Endometrial microvascular endothelial cells (primary cell): ENCODE data around the gene ITPR1. TPM values are rescaled to one million over a fixed set of nuclear protein-coding genes. Genes with fewer than 3 reads are reported as not detected.

ENCODE experiments used
- in situ Hi-C: cut with HindIII; loops from 2 replicates; pipeline ENCODE4 v1.10.0; 2017; ENCODE audit warnings: low sequenced_read_pairs, low pct_unique_long_range_greater_than_20kb; ENCODE audit errors: inconsistent ontology term
- total RNA-seq: library from RNA; depleted of rRNA; stranded (reverse); fragments of >200 nt; gene quantifications from one replicate; pipeline ENCODE4 v1.2.3, GENCODE V29; 2015; ENCODE audit errors: inconsistent ontology term

ITPR1 gene
- total RNA-seq, 1 donor from 2014 or later: 17.1 TPM

- in situ Hi-C loops: no loop called here
Measured at GRCh38 chr3:4833471-4833870, 340.3 kb downstream of the ITPR1 start.

- in situ Hi-C loops: no loop called here
Measured at GRCh38 chr3:4834403-4834866, 341.3 kb downstream of the ITPR1 start.

- in situ Hi-C loops: no loop called here
Measured at GRCh38 chr3:4835616-4836043, 342.5 kb downstream of the ITPR1 start.

GRCh38 chr3:4836516-4836915 lies 343.4 kb downstream of the ITPR1 start:
- in situ Hi-C loops: no loop called here

GRCh38 chr3:4837374-4837930 lies 344.3 kb downstream of the ITPR1 start:
- in situ Hi-C loops: no loop called here

- in situ Hi-C loops: no loop called here
Measured at GRCh38 chr3:4838621-4839022, 345.5 kb downstream of the ITPR1 start.

GRCh38 chr3:4839278-4839677 lies 346.1 kb downstream of the ITPR1 start:
- in situ Hi-C loops: no loop called here

- in situ Hi-C loops: no loop called here
Measured at GRCh38 chr3:4841225-4841624, 348.1 kb downstream of the ITPR1 start.

GRCh38 chr3:4841776-4842440 lies 348.8 kb downstream of the ITPR1 start:
- in situ Hi-C loops: no loop called here

- in situ Hi-C loops: no loop called here
Measured at GRCh38 chr3:4843619-4844018, 350.5 kb downstream of the ITPR1 start.

GRCh38 chr3:4845882-4846281 lies 352.7 kb downstream of the ITPR1 start:
- in situ Hi-C loops: no loop called here

- in situ Hi-C loops: no loop called here
Measured at GRCh38 chr3:4846543-4846942, 353.4 kb downstream of the ITPR1 start.

- in situ Hi-C loops: no loop called here
Measured at GRCh38 chr3:4848176-4848825, 355.2 kb downstream of the ITPR1 start.

GRCh38 chr3:4849136-4849535 lies 356.0 kb downstream of the ITPR1 start:
- in situ Hi-C loops: no loop called here

- in situ Hi-C loops: no loop called here
Measured at GRCh38 chr3:4849739-4850138, 356.6 kb downstream of the ITPR1 start.

GRCh38 chr3:4850211-4850927 lies 357.2 kb downstream of the ITPR1 start:
- in situ Hi-C loops: no loop called here

- in situ Hi-C loops: no loop called here
Measured at GRCh38 chr3:4850928-4851265, 357.7 kb downstream of the ITPR1 start.

- in situ Hi-C loops: no loop called here
Measured at GRCh38 chr3:4852780-4853748, 359.9 kb downstream of the ITPR1 start.

- in situ Hi-C loops: no loop called here
Measured at GRCh38 chr3:4853749-4854140, 360.6 kb downstream of the ITPR1 start.
